WTC11 (cell line): ENCODE measurements around the gene A1BG. TPM values are rescaled to one million over a fixed set of nuclear protein-coding genes. Genes with fewer than 3 reads are reported as not detected.
A peak's percentile ranks its signal among the peaks of the same experiment; 100 is the strongest.

Experiments used
- ATAC-seq: fragments of 200-7000 bp; cut with Tn5 transposase; 2 replicates; pipeline ENCODE4 v1.10.0; 2021; ENCODE audit warnings: mild to moderate bottlenecking, moderate library complexity
- CTCF ChIA-PET: fragments of 300-600 bp; sonication (Branson Sonifier 250); formaldehyde crosslinking; loops from one replicate; lab custom pipeline; 2021; ENCODE audit warnings: antibody characterized with exemption; lab: Charles Lee
- POLR2A ChIA-PET: fragments of 350-600 bp; sonication (Branson Sonifier 250); formaldehyde crosslinking; loops from one replicate; lab custom pipeline; 2021; ENCODE audit warnings: antibody characterized with exemption; lab: Charles Lee
- DNase-seq: peaks from one replicate; pipeline ENCODE4 v3.0.0; 2021; ENCODE audit warnings: low spot score
- H3K27ac Mint-ChIP-seq: 2 replicates; pipeline ENCODE4 v1.8.0; 2021; ENCODE audit warnings: mixed read lengths
- H3K27me3 Mint-ChIP-seq: 2 replicates; pipeline ENCODE4 v1.8.0; 2021; ENCODE audit warnings: low read depth, mild to moderate bottlenecking, moderate library complexity, mixed read lengths
- H3K36me3 Mint-ChIP-seq: 2 replicates; pipeline ENCODE4 v1.8.0; 2021; ENCODE audit warnings: mixed read lengths
- H3K4me1 Mint-ChIP-seq: 2 replicates; pipeline ENCODE4 v1.8.0; 2022; ENCODE audit warnings: mixed read lengths
- H3K4me3 Mint-ChIP-seq: 2 replicates; pipeline ENCODE4 v1.8.0; 2021; ENCODE audit warnings: mild to moderate bottlenecking, moderate library complexity, mixed read lengths
- H3K9me3 Mint-ChIP-seq: 2 replicates; pipeline ENCODE4 v1.8.0; 2021; ENCODE audit warnings: mixed read lengths
- FOXP4 ChIP-seq: sonication (generic); formaldehyde crosslinking; IDR thresholded peaks from 2 replicates; pipeline ENCODE4 v1.8.0; 2022; ENCODE audit warnings: mild to moderate bottlenecking, missing genetic modification reagents
- JUN ChIP-seq: sonication (generic); formaldehyde crosslinking; IDR thresholded peaks from 2 replicates; pipeline ENCODE4 v1.8.0; 2023; ENCODE audit warnings: mild to moderate bottlenecking, missing genetic modification reagents
- NFE2L1 ChIP-seq: sonication (generic); formaldehyde crosslinking; IDR thresholded peaks from 2 replicates; pipeline ENCODE4 v1.8.1; 2023; ENCODE audit warnings: missing genetic modification reagents
- PREB ChIP-seq: sonication (generic); formaldehyde crosslinking; IDR thresholded peaks from 2 replicates; pipeline ENCODE4 v1.8.1; 2022; ENCODE audit warnings: mild to moderate bottlenecking, missing genetic modification reagents, moderate library complexity, borderline replicate concordance
- RELA ChIP-seq: sonication (generic); formaldehyde crosslinking; IDR thresholded peaks from 2 replicates; pipeline ENCODE4 v1.8.1; 2022; ENCODE audit warnings: missing genetic modification reagents, mild to moderate bottlenecking, borderline replicate concordance
- ZBTB21 ChIP-seq: sonication (generic); formaldehyde crosslinking; IDR thresholded peaks from 2 replicates; pipeline ENCODE4 v1.8.1; 2023; ENCODE audit warnings: mild to moderate bottlenecking, missing genetic modification reagents, borderline replicate concordance
- ZNF121 ChIP-seq: sonication (generic); formaldehyde crosslinking; IDR thresholded peaks from 2 replicates; pipeline ENCODE4 v1.8.0; 2023; ENCODE audit warnings: missing genetic modification reagents
- ZNF219 ChIP-seq: sonication (generic); formaldehyde crosslinking; IDR thresholded peaks from 2 replicates; pipeline ENCODE4 v1.8.0; 2023; ENCODE audit warnings: missing genetic modification reagents, mild to moderate bottlenecking, borderline replicate concordance
- ZNF423 ChIP-seq: fragments of 250-450 bp; sonication (Bioruptor Pico); IDR thresholded peaks from 2 replicates; pipeline ENCODE4 v2.1.2; 2022; ENCODE audit warnings: mild to moderate bottlenecking, moderate library complexity
- ZNF512 ChIP-seq: sonication (generic); formaldehyde crosslinking; IDR thresholded peaks from 2 replicates; pipeline ENCODE4 v1.8.1; 2022; ENCODE audit warnings: missing genetic modification reagents, borderline replicate concordance
- ZSCAN18 ChIP-seq: fragments of 250-450 bp; sonication (Bioruptor Pico); IDR thresholded peaks from 2 replicates; pipeline ENCODE4 v2.1.2; 2022; ENCODE audit warnings: mild to moderate bottlenecking, moderate library complexity
- total RNA-seq: library from RNA; stranded (reverse); gene quantifications from 3 replicates; pipeline ENCODE4 v1.2.3, GENCODE V29; 2021
- TF ChIP-seq, protein P1 (sequence below): sonication (generic); formaldehyde crosslinking; IDR thresholded peaks from 2 replicates; pipeline ENCODE4 v1.8.0; 2023; ENCODE audit warnings: mild to moderate bottlenecking, missing genetic modification reagents
- TF ChIP-seq, protein P2 (sequence below): fragments of 250-450 bp; sonication (Bioruptor Pico); IDR thresholded peaks from 2 replicates; pipeline ENCODE4 v1.9.0; 2021; ENCODE audit warnings: moderate library complexity, mild to moderate bottlenecking, inconsistent platforms, borderline replicate concordance
- TF ChIP-seq, protein P3 (sequence below): sonication (generic); formaldehyde crosslinking; IDR thresholded peaks from 2 replicates; pipeline ENCODE4 v1.8.1; 2022; ENCODE audit warnings: low read depth, missing genetic modification reagents, borderline replicate concordance

Gene A1BG
- total RNA-seq, 1 experiment from 2014 or later = 24.3 TPM

GRCh38 chr19:58317476-58318072 is 35.7 kb downstream of the A1BG start:
- Mint-ChIP-seq H3K27me3 (no peaks in the 10 kb centered on the region), H3K27ac (no peak overlapping the region), H3K36me3 (peaks cover 28% of the 10 kb centered on the region), H3K4me1 (no peaks in the 10 kb centered on the region), H3K9me3 (no peaks in the 10 kb centered on the region), H3K4me3 (no peak overlapping the region)
- ChIA-PET CTCF (no interaction called here), POLR2A (interaction anchor here (1.1 kb wide), 1 partner anchor 9 kb away, joined by 6 read pairs; the partner anchor contains the start of gene ZSCAN22)
- ATAC-seq = peak; percentile 35
- TF ChIP-seq NFE2L1 (CRISPR knock-in tag) (peak; percentile 42; the same call in 1 of the 2 replicates), JUN (peak; percentile 57; the same call in 1 of the 2 replicates), PREB (CRISPR knock-in tag) (peak; percentile 17; the same call in 1 of the 2 replicates), ZBTB21 (CRISPR knock-in tag) (no peak), ZNF219 (CRISPR knock-in tag) (peak; percentile 48; the same call in 1 of the 2 replicates)
- TF ChIP-seq, protein P1, sequence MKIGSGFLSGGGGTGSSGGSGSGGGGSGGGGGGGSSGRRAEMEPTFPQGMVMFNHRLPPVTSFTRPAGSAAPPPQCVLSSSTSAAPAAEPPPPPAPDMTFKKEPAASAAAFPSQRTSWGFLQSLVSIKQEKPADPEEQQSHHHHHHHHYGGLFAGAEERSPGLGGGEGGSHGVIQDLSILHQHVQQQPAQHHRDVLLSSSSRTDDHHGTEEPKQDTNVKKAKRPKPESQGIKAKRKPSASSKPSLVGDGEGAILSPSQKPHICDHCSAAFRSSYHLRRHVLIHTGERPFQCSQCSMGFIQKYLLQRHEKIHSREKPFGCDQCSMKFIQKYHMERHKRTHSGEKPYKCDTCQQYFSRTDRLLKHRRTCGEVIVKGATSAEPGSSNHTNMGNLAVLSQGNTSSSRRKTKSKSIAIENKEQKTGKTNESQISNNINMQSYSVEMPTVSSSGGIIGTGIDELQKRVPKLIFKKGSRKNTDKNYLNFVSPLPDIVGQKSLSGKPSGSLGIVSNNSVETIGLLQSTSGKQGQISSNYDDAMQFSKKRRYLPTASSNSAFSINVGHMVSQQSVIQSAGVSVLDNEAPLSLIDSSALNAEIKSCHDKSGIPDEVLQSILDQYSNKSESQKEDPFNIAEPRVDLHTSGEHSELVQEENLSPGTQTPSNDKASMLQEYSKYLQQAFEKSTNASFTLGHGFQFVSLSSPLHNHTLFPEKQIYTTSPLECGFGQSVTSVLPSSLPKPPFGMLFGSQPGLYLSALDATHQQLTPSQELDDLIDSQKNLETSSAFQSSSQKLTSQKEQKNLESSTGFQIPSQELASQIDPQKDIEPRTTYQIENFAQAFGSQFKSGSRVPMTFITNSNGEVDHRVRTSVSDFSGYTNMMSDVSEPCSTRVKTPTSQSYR = no peak
- no peak for DNase-seq

DNA sequence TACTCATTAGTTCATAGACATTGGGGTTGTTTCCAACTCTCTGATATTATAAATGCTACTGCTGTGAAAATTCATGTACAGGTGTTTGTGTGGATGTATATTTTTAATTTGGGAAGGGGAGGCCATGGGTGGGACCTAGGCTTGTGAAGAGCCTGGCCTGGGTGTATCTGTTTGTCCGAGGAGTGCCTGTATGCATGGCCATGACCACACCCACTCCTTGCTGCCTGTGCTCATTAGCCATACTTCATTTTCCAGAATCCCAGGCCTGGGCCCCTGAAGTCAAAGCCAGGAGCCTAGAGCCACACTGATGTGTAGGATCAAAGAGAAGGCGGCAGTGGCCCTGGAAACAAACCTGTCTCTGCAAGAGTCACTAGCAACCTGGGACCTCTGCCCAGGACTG is 37.7 kb downstream of the A1BG start:
- DNase-seq = no peak
- peaks cover 43% of the 10 kb centered on the region for H3K36me3 Mint-ChIP-seq
- H3K9me3 Mint-ChIP-seq = no peaks in the 10 kb centered on the region
- no peaks in the 10 kb centered on the region for H3K4me1 Mint-ChIP-seq
- no peak overlapping the region for H3K4me3 Mint-ChIP-seq
- ChIA-PET POLR2A (no interaction called here), CTCF (no interaction called here)
- no peaks in the 10 kb centered on the region for H3K27me3 Mint-ChIP-seq
- no peak for ATAC-seq
- no peak for TF ChIP-seq RELA (CRISPR knock-in tag)
- TF ChIP-seq, protein P2, sequence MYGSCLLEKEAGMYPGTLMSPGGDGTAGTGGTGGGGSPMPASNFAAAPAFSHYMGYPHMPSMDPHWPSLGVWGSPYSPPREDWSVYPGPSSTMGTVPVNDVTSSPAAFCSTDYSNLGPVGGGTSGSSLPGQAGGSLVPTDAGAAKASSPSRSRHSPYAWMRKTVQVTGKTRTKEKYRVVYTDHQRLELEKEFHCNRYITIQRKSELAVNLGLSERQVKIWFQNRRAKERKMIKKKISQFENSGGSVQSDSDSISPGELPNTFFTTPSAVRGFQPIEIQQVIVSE = no peak
- no peak for TF ChIP-seq ZNF121 (CRISPR knock-in tag)
- no peak for TF ChIP-seq ZNF423
- no peak for TF ChIP-seq ZSCAN18 (CRISPR knock-in tag)
- TF ChIP-seq, protein P1 = no peak
- TF ChIP-seq ZNF512 (CRISPR knock-in tag) = no peak
- TF ChIP-seq, protein P3, sequence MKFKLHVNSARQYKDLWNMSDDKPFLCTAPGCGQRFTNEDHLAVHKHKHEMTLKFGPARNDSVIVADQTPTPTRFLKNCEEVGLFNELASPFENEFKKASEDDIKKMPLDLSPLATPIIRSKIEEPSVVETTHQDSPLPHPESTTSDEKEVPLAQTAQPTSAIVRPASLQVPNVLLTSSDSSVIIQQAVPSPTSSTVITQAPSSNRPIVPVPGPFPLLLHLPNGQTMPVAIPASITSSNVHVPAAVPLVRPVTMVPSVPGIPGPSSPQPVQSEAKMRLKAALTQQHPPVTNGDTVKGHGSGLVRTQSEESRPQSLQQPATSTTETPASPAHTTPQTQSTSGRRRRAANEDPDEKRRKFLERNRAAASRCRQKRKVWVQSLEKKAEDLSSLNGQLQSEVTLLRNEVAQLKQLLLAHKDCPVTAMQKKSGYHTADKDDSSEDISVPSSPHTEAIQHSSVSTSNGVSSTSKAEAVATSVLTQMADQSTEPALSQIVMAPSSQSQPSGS (CRISPR knock-in tag) = no peak
- no peak for TF ChIP-seq FOXP4 (CRISPR knock-in tag)
- H3K27ac Mint-ChIP-seq = no peak overlapping the region
